Eye (tissue), 1 donor: ENCODE results near the gene CLBA1.

ENCODE experiments used
- DNase-seq: peaks from one replicate; pipeline ENCODE4 v3.0.0-alpha.2; 2015

Gene CLBA1

GRCh38 chr14:104968541-104969401, 16.8 kb upstream of the CLBA1 start:
- no peak for DNase-seq

- no peak for DNase-seq
Observed at GRCh38 chr14:104969741-104970230, 15.8 kb upstream of the CLBA1 start.

GRCh38 chr14:104970231-104971068, 15.1 kb upstream of the CLBA1 start:
- DNase-seq: no peak

- no peak for DNase-seq
Observed at GRCh38 chr14:104971447-104972240, 13.9 kb upstream of the CLBA1 start.

- DNase-seq: no peak
Observed at GRCh38 chr14:104972301-104973134, 13.1 kb upstream of the CLBA1 start.

- no peak for DNase-seq
Observed at GRCh38 chr14:104973135-104973384, 12.5 kb upstream of the CLBA1 start.

- DNase-seq: peak; percentile 68
Observed at GRCh38 chr14:104973385-104974145, 12.0 kb upstream of the CLBA1 start.

- DNase-seq: no peak
Observed at GRCh38 chr14:104974146-104974541, 11.4 kb upstream of the CLBA1 start.

- DNase-seq: no peak
Observed at GRCh38 chr14:104974665-104975390, 10.8 kb upstream of the CLBA1 start.

GRCh38 chr14:104975481-104976197, 9.9 kb upstream of the CLBA1 start:
- DNase-seq: no peak

- DNase-seq: peak; percentile 83
Observed at GRCh38 chr14:104976198-104977007, 9.2 kb upstream of the CLBA1 start.

GRCh38 chr14:104977008-104977680, 8.4 kb upstream of the CLBA1 start:
- no peak for DNase-seq

- DNase-seq: peak; percentile 85
Observed at GRCh38 chr14:104977681-104978653, 7.6 kb upstream of the CLBA1 start, which contains the start of gene AHNAK2. AHNAK2 (minus strand) TSS chr14:104978374; CDS start chr14:104978237, 137 bp downstream.

- DNase-seq: no peak
Observed at GRCh38 chr14:104978746-104979691, 6.6 kb upstream of the CLBA1 start.

- DNase-seq: no peak
Observed at GRCh38 chr14:104979758-104980610, 5.6 kb upstream of the CLBA1 start.
